Activated CD4-positive, alpha-beta T cell treated with anti-CD3 and anti-CD28 coated beads, Interleukin-2, Interleukin-6, amounts not matched to agents 100 ng/mL and 50 ng/mL, durations not matched to agents 16 hours and 8 hours (primary cell): ENCODE measurements around the gene KRTAP4-2.
A peak's percentile ranks its signal among the peaks of the same experiment; 100 is the strongest.
"Not testable (repeated sequence)": the region's sequence is repeated elsewhere in the genome, so short reads cannot be mapped to it uniquely, and the experiment has no call there.

Experiments
- DNase-seq: peaks from one replicate; pipeline ENCODE4 v3.0.0-alpha.2; 2020

KRTAP4-2 gene

DNA sequence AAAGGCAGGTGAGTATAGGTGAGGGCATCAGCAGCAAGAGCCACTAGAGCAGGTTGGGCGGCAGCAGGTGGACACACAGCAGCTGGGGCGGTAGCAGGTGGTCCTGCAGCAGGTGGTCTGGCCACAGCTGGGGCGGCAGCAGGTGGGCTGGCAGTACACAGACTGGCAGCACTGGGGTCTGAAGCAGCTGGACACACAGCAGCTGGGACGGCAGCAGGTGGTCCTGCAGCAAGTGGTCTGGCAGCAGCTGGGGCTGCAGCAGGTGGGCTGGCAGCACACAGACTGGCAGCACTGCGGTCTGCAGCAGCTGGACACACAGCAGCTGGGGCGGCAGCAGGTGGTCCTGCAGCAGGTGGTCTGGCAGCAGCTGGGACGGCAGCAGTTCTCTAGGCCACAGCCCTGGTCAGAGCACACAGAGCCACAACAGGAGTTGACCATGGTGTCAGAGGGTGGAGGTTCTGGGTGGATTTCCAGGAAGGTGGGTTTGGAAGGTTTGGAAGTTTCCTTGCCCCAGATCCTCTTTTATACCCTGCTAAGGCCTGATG, at the start of gene KRTAP4-2:
TSS of gene KRTAP4-2 (minus strand) at position 495 of the 545 bp plus-strand sequence. CDS start at position 438, 57 bp downstream.
- no peak for DNase-seq

DNA sequence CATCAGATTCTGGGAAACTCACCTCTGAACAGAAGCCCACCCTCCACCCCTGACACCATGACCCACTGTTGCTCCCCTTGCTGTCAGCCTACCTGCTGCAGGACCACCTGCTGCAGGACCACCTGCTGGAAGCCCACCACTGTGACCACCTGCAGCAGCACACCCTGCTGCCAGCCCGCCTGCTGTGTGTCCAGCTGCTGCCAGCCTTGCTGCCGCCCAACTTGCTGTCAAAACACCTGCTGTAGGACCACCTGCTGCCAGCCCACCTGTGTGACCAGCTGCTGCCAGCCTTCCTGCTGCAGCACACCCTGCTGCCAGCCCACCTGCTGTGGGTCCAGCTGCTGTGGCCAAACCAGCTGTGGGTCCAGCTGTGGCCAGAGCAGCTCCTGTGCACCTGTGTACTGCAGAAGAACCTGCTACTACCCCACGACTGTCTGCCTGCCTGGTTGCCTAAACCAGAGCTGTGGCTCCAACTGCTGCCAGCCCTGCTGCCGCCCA, 48.6 kb upstream of the KRTAP4-2 start, which contains the start of gene KRTAP9-2:
TSS of gene KRTAP9-2 (plus strand) at position 51 of the 498 bp plus-strand sequence. CDS start at position 58, 7 bp downstream.
- DNase-seq = not testable (repeated sequence)

DNA sequence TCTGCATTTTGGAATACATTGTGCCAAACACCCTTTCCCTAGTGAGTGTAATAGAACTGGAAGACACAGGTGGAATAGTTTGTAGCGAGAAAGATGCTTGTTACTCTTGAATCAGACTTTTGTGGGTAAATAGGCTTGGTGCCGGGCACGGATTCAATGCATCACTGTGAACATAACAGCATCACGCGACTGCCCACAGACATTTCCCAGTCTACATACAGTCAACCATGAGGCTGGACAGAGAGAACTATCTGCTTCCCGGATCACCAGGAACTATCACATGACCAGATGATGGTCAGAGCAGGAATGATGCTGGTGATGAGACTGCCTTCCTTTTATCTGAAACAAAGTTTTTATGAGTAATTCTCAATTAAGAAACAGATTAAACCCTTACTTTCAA, 48.0 kb upstream of the KRTAP4-2 start:
- DNase-seq = no peak

DNA sequence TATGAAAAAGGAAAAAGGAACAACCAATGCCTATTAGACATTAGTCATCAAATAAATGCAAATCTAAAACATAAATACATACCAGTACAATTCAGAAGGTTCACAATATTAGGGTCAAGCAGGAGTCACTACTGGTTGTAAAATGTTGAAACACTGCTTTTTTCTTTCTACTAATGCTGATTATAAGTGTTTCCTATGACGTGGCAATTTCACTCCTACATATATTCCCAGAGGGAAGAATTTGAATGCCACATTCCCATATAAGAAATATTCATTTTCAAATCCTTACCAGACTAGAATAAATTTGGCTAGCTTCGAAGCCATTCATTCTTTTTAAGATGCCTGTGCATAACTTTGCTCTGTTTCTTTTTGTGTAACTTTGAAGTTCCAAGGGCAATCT, 45.8 kb upstream of the KRTAP4-2 start:
- DNase-seq = no peak

DNA sequence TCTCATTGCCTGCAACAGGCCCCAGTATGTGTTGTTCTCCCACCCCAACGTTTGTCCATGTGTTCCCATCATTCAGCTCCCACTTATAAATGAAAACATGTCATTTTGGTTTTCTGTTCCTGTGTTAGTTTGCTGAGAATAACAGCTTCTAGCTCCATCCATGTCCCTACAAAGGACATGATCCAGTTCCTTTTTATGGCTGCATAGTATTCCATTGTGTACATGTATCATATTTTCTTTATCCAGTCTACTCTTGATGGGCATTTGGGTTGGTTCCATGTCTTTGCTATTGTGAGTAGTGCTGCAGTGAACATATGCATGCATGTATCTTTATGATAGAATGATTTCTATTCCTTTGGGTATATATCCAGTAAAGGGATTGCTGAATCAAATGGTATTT, 37.7 kb upstream of the KRTAP4-2 start:
- no peak for DNase-seq

DNA sequence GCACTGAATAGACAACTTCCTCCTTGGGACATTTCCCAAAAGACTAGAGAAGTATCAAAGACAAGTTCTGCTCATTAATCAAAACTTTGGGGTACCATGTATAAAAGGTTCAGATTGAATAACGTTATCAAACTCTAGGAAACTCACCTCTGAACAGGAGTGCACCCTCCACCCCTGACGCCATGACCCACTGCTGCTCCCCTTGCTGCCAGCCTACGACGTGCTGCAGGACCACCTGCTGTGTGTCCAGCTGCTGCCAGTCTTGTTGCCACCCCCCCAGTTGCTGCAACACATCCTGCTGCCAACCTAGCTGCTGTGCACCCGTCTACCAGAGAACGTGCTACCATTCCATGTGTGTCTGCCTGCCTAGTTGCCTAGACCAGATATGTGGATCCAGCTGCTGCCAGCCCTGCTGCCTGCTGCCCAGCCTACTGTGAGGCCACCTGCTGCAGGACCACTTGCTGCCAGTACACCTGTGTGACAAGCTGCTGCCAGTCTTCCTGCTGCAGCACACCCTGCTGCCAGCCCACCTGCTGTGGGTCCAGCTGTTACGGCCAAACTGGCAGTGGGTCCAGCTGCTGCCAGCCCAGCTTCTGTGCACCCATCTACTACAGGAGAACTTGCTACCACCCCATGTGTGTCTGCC, 34.6 kb upstream of the KRTAP4-2 start:
- no peak for DNase-seq

DNA sequence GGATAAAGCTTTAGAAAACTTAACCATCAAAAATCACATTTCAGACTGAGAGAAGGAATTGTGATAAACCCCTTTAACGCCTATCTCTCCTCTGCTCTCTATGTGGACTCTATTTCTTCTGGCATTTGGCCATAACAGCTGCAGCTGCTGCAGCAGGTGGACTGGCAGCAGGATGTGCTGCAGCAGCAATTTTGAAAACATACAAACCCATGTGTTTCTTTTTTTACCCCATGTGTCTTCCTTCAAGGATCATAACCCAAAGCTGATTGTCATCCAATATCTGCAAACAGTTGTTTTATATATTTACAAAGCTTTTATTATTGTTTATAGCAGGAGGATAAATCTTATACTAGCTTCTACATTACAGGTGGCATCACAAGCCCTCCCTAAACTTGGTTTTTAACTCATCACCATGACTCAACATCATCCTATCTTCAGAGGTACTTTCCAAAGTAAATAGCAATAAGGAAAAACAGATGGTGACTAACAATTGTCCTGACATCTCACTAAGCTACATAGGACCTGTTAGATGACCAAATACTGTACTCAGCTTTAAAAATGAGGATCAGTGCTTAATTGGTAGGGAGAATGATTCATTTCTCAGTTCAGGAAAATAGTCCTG, 33.9 kb upstream of the KRTAP4-2 start:
- DNase-seq = peak; percentile 2

DNA sequence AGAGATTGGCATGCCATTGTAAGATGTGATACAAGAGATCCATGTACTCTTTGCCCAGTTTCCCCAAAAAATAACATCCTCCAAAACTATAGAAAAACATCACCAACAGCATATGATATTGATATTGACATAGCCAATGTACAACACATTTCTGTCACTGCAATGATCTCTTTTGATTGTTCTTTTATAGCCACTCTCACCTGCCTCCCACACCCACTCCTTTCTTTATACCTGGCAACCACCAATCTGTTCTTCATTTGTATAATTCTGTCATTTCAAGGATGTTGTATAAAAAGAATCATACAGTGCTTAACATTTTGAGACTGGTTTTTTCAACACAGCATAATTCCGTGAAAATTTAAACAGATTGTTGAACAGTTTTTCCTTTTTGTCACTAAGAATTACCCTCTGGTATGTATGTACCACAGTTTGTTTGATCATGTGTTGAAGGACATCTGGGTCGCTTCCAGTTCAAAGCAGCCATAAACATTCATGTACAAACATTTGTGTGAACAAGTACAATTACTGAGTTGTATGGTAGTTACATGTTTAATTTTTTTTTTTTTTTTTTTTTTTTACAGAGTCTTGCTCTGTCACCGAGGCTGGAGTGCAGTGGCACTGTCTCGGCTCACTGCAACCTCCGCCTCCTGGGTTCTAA, 21.5 kb upstream of the KRTAP4-2 start:
- no peak for DNase-seq

DNA sequence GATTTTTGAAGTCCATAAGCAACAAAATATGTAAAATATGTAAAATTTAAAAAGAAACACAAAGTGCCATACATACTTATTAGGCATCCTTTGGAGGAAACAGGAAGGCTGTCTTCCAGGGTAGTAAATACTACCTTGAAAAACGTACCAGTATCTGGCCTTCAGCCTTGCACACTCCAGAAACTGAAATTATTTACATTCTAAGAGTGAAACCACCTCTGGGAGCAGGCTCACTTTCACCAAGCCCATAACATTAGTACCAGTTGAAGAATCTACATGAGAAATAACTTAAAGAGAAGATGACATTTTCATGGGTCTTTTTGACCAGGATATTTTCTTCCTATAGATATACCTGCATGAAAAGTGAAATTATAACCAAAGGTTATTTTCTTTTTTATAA, 18.0 kb upstream of the KRTAP4-2 start:
- DNase-seq = no peak

DNA sequence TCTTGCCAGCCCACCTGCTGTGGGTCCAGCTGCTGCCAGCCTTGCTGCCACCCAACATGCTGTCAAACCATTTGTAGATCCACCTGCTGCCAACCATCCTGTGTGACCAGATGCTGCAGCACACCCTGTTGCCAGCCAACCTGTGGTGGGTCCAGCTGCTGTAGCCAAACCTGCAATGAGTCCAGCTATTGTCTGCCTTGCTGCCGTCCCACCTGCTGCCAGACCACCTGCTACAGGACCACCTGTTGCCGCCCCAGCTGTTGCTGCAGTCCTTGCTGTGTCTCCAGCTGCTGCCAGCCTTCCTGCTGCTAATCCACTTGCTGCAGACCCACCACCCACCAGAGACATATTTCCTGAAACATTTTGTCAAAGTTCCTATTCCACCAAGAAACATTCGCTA, 12.3 kb upstream of the KRTAP4-2 start:
- DNase-seq = no peak

DNA sequence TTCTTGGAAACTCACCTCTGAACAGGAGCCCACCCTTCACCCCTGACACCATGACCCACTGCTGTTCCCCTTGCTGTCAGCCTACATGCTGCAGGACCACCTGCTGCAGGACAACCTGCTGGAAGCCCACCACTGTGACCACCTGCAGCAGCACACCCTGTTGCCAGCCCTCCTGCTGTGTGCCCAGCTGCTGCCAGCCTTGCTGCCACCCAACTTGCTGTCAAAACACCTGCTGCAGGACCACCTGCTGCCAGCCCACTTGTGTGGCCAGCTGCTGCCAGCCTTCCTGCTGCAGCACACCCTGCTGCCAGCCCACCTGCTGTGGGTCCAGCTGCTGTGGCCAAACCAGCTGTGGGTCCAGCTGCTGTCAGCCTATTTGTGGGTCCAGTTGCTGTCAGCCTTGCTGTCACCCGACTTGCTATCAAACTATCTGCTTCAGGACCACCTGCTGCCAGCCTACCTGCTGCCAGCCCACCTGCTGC, 11.9 kb upstream of the KRTAP4-2 start, which contains the start of gene KRTAP9-1:
TSS of gene KRTAP9-1 (plus strand) at position 51 of the 482 bp plus-strand sequence. CDS start at position 51, 0 bp downstream.
- not testable (repeated sequence) for DNase-seq

DNA sequence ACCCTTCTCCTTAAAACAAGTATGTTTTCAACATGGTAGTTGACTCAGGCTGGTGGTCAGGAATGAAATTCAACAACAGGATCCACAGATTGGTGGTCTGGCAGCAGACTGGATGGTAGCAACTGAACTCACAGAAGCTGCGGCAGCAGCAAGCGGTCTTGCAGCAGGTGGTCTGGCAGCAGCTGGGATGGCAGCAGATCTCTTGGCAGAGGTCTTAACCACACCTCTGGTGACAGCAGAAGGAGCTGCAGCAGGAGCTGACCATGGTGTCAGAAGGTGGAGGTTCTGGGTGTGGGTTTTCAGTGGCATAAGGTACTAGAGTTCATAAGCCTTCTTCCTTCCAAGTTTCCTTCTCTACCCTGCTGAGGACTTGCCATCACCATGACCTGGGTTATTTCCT, 8.9 kb upstream of the KRTAP4-2 start:
- DNase-seq = no peak

DNA sequence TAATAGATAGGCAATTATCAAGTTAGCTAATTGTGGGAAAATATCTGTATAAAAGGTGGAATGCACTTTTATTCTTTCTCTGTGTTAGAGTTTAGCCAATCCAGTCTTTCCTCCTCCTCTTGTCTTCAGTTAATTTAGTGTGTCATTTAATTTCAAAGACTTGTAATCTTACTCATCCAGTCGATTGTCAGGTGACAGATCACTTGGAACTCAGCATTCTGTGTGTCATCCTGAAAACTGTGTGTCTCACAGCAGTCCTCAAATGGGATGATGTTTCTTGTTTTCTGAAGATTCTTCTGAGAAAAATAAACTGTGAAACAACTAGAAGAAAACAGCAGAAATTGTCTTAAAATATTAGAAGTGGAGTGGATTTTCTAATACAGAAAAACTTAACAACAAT, 7.0 kb upstream of the KRTAP4-2 start:
- no peak for DNase-seq

DNA sequence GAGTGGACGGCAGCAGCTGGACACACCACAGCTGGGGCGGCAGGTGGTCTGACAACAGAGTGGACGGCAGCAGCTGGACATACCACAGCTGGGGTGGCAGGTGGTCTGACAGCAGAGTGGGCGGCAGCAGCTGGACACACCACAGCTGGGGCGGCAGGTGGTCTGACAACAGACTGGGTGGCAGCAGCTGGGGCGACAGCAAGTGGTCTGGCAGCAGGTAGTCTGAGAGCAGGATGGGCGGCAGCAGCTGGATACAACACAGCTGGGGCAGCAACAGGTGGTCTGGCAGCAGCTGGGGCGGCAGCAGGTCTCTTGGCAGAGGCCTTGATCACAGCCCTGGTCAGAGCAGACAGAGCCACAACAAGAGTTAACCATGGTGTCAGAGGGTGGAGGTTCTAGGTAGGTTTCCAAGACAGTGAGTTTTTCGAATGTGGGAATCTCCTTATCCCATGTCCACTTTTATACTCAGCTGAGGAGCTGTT, 6.5 kb upstream of the KRTAP4-2 start, which contains the start of gene KRTAP4-1:
TSS of gene KRTAP4-1 (minus strand) at position 432 of the 482 bp plus-strand sequence. CDS start at position 375, 57 bp downstream.
- no peak for DNase-seq

DNA sequence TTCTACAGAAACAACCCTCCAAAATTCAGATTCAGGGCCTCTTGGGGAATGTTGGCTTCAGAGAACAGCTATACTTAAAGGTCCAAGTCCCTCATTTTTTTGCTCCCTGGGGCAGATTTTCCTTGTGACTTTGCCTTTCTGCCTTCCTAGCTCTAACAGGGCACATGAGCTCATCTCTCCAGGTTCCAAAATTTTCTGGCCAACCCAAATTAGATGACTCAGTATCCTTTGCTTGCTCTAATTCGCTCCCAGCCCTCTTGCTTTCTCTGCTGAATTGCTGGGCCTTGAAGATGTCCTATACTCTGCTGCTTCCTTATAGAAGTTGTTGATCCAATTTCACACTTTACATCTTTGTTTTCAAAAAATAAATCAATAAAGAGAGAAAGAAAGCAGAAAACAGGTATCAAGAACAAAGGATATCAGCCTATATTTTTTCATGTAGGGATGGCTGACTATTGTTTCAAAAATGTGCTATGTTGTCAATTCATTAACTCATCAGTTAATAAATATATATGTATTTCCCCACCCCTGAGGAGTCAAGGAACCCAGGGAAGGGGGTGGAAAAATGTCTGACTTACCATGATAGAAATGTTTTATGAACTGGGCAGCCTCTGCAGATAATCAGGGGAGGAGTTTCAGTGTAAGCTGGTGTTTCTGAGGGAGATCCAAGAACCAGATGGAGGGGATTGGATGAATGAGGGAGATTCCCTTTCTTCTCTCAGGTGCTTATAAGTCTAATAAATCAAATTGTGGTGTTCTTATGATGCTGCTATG, 1.0 kb upstream of the KRTAP4-2 start:
- DNase-seq = no peak

DNA sequence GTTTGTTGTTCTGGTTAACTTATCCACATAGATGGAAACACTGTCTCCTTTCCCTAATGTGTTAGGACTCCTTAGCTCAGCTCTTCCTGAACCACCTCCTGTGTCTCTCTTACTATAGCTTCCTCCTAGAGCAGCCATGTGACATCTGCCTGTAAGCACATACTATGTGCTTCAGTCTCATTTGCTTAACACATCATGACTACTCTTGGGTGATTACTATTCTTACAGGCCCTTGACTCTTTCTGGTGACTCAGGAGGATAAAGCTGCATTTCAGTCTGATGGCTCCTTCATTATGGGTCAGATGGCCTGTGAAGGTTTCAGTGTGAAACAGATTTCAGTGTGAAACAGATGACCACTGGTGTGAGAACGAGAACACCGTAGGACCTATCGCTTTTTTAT, 320 bp upstream of the KRTAP4-2 start:
- no peak for DNase-seq

DNA sequence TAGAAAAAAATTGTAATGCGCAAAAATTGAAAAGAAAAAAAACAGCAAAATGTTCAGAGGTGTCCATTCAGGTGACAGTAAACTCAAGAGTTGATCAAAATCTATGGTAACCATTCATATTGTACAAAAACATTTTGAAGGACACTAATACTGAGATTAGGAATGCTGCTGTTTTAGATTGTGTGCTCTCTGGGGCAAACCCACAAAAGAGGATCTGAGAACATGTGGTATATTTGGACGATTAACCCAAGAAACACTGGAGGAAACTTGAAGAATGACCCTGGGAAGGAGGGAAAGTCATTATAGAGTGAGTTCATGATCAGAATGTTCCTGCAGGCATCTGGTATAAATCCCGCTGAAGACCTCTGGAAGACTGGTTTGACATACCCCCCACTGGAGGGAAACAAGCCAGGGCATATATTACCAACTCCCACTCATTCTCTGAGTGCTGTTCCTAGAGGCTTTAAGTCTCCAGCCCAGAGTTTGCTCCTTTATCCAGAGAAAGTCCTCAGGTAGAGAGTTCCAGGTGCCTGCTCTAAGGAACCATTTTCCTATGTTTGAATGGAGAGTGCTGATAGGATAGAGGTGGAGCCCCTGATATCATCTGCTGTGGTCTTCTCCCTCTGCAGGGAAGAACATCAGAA, 1.2 kb downstream of the KRTAP4-2 start:
- DNase-seq = no peak

DNA sequence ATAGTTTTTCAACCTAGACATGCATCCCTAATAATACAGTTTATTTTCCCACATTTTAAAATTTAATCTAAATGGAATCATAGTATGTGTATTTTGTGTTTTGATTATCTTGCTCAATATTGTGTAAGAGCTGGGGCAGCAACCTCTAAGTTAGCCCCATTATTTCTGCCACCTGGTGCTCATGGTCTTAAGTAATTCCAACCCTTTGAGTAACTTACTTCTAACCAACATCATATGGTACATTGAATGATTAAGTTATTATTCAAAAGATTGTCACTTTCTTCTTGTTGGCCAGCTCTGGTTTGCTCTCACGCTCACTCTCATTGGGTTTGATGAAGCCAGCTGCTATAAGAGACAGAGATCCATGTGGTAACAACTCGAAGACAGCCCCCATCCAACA, 6.1 kb downstream of the KRTAP4-2 start:
- no peak for DNase-seq

DNA sequence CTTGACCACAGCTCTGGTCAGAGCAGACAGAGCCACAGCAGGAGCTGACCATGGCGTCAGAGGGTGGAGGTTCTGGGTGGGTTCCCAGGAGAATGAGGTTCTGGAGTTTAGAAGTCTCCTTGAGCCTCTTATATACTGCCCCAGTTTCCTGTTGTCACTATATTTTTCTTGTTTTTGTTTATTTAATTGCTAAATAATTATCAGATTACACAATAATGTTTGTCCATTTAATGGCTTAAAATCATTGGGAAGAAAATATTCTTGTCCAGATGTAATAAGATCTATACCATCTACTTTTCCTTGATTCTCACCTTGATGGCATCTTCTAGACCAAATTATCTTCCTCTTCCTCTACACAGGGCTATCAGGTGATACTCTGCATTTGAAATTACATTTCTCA, 9.9 kb downstream of the KRTAP4-2 start, which contains the start of gene KRTAP4-3:
TSS of gene KRTAP4-3 (minus strand) at position 101 of the 400 bp plus-strand sequence. CDS start at position 52, 49 bp downstream.
- no peak for DNase-seq

DNA sequence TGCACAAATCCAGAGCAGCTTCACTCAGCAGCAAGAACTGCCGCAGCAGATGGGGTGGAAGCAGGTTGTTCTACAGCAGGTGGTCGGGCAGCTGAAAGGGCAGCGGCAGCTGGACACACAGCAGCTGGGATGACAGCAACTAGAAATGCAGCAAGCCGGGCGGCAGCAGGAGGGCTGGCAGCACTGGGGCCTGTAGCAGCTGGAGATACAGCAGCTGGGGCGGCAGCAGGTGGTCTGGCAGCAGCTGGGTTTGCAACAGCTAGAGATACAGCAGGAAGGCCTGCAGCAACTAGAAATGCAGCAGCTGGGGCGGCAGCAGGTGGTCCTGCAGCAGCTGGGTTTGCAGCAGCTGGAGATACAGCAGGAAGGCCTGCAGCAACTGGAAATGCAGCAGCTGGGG, 10.5 kb downstream of the KRTAP4-2 start:
- DNase-seq = no peak

DNA sequence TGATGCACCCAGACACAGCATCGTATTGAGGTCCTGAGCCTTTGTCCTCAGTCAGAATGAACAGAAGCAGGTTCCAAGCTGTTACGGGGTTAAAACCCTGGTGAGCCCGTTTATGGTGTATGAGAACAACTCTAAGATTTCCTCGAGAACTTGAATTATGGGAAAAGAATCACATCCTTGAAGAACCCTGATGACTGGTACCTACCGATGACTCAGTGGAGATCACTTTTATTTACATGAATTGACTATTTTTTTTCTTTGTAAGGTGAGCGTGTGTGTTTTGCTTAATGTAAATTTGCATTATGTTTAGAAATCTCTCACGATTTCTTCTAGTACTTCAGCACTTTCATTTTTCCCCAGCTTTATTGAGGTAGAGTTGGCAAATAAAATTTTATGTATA, 14.2 kb downstream of the KRTAP4-2 start:
- DNase-seq = no peak

DNA sequence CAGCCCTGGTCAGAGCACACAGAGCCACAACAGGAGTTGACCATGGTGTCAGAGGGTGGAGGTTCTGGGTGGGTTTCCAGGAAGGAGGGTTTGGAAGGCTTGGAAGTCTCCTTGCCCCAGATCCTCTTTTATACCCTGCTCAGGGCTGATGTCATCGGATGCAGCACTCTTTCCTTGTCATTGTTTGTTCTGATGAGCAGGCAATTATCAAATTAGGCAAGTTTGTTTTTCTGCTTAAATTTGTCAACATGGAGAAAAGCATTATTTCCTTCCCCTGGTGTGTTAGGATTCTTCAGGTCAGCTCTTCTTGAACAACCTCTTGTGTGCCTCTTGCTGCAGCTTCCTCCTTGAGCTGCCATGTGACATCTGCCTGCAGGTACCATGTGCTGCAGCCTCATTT, 17.4 kb downstream of the KRTAP4-2 start, which contains the start of gene KRTAP4-4:
TSS of gene KRTAP4-4 (minus strand) at position 101 of the 400 bp plus-strand sequence. CDS start at position 44, 57 bp downstream.
- DNase-seq = no peak
